HAP-1 (cell line): Measurements from ENCODE around the gene C11orf91.
"Not testable (repeated sequence)": the region's sequence is repeated elsewhere in the genome, so short reads cannot be mapped to it uniquely, and the experiment has no call there.

Experiments
- DNase-seq, 2 experiments: peaks; one replicate each; pipeline ENCODE4 v3.0.0-alpha.2; 2016 to 2020; ENCODE audit warnings: low spot score in 2 of 2
- H3K27me3 ChIP-seq: fragments of 250-450 bp; sonication (Bioruptor Pico); 2 replicates; pipeline ENCODE4 v1.5.1; 2020; ENCODE audit warnings: low read depth, mild to moderate bottlenecking, moderate library complexity
- H3K36me3 ChIP-seq: fragments of 250-450 bp; sonication (Bioruptor Pico); replicated peaks from 2 replicates; pipeline ENCODE4 v1.5.1; 2020; ENCODE audit warnings: mild to moderate bottlenecking
- H3K4me1 ChIP-seq: fragments of 250-450 bp; sonication (Bioruptor Pico); 2 replicates; pipeline ENCODE4 v1.5.1; 2020; ENCODE audit warnings: mild to moderate bottlenecking
- H3K4me3 ChIP-seq: fragments of 250-450 bp; sonication (Bioruptor Pico); 2 replicates; pipeline ENCODE4 v1.5.1; 2020; ENCODE audit warnings: mild to moderate bottlenecking, moderate library complexity
- H3K9me3 ChIP-seq: fragments of 250-450 bp; sonication (Bioruptor Pico); 2 replicates; pipeline ENCODE4 v1.5.1; 2020; ENCODE audit warnings: mild to moderate bottlenecking, moderate library complexity
- in situ Hi-C: fragments of 300-500 bp; cut with MboI; formaldehyde crosslinking; loops from 3 replicates; pipeline ENCODE4 v1.14.3; 2020; ENCODE audit warnings: low sequenced_read_pairs, inconsistent platforms, mixed read lengths

C11orf91 gene

GRCh38 chr11:33665350-33666106, 35.1 kb downstream of the C11orf91 start:
- Histone ChIP-seq H3K4me1 (peaks cover 36% of the 10 kb centered on the region), H3K27me3 (no peaks in the 10 kb centered on the region), H3K9me3 (no peaks in the 10 kb centered on the region; the same call in 1 of the 2 replicates), H3K4me3 (no peak overlapping the region), H3K36me3 (no peaks in the 10 kb centered on the region)
- no peak for DNase-seq
- in situ Hi-C loops = no loop called here

GRCh38 chr11:33664827-33665226, 35.8 kb downstream of the C11orf91 start:
- in situ Hi-C loops = no loop called here
- DNase-seq = no peak
- Histone ChIP-seq H3K4me3 (no peak overlapping the region), H3K4me1 (peaks cover 29% of the 10 kb centered on the region), H3K27me3 (no peaks in the 10 kb centered on the region), H3K36me3 (no peaks in the 10 kb centered on the region), H3K9me3 (no peaks in the 10 kb centered on the region; the same call in 1 of the 2 replicates)

GRCh38 chr11:33664166-33664565, 36.5 kb downstream of the C11orf91 start:
- Histone ChIP-seq H3K4me1 (peaks cover 22% of the 10 kb centered on the region), H3K4me3 (no peak overlapping the region), H3K27me3 (no peaks in the 10 kb centered on the region), H3K36me3 (no peaks in the 10 kb centered on the region), H3K9me3 (no peaks in the 10 kb centered on the region; the same call in 1 of the 2 replicates)
- DNase-seq = no peak
- in situ Hi-C loops = no loop called here

- no peak for DNase-seq
- in situ Hi-C loops = no loop called here
- no peak overlapping the region for H3K4me3 ChIP-seq
- H3K9me3 ChIP-seq = no peaks in the 10 kb centered on the region; the same call in 1 of the 2 replicates
- H3K4me1 ChIP-seq = peaks cover 14% of the 10 kb centered on the region
- H3K27me3 ChIP-seq = no peaks in the 10 kb centered on the region
- no peaks in the 10 kb centered on the region for H3K36me3 ChIP-seq
Measured at GRCh38 chr11:33663121-33663520, 37.5 kb downstream of the C11orf91 start.

- H3K27me3 ChIP-seq, H3K36me3 ChIP-seq, in situ Hi-C loops, H3K9me3 ChIP-seq, H3K4me3 ChIP-seq, H3K4me1 ChIP-seq, DNase-seq: not testable (repeated sequence)
Measured at GRCh38 chr11:33661526-33661925, 39.1 kb downstream of the C11orf91 start.

GRCh38 chr11:33660962-33661361, 39.7 kb downstream of the C11orf91 start:
- DNase-seq = no peak
- no peaks in the 10 kb centered on the region for H3K27me3 ChIP-seq
- no peaks in the 10 kb centered on the region; the same call in 1 of the 2 replicates for H3K9me3 ChIP-seq
- in situ Hi-C loops = no loop called here
- no peak overlapping the region for H3K4me3 ChIP-seq
- H3K4me1 ChIP-seq = peaks cover 7% of the 10 kb centered on the region
- no peaks in the 10 kb centered on the region for H3K36me3 ChIP-seq

GRCh38 chr11:33659370-33660139, 41.1 kb downstream of the C11orf91 start:
- Histone ChIP-seq H3K4me3 (no peak overlapping the region), H3K4me1 (peaks cover 7% of the 10 kb centered on the region), H3K9me3 (no peaks in the 10 kb centered on the region), H3K36me3 (no peaks in the 10 kb centered on the region), H3K27me3 (no peaks in the 10 kb centered on the region)
- in situ Hi-C loops = no loop called here
- DNase-seq = no peak

- in situ Hi-C loops = no loop called here
- no peak overlapping the region for H3K4me3 ChIP-seq
- H3K36me3 ChIP-seq = no peaks in the 10 kb centered on the region
- no peaks in the 10 kb centered on the region for H3K27me3 ChIP-seq
- peaks cover 7% of the 10 kb centered on the region for H3K4me1 ChIP-seq
- DNase-seq = peak in 1 of 2 experiments; percentile 47
- H3K9me3 ChIP-seq = no peaks in the 10 kb centered on the region
Measured at GRCh38 chr11:33658195-33658900, 42.3 kb downstream of the C11orf91 start.

- no peak for DNase-seq
- no peaks in the 10 kb centered on the region for H3K9me3 ChIP-seq
- H3K27me3 ChIP-seq = no peaks in the 10 kb centered on the region
- in situ Hi-C loops = no loop called here
- no peak overlapping the region for H3K4me3 ChIP-seq
- H3K36me3 ChIP-seq = no peaks in the 10 kb centered on the region
- peaks cover 7% of the 10 kb centered on the region for H3K4me1 ChIP-seq
Measured at GRCh38 chr11:33657757-33658156, 42.9 kb downstream of the C11orf91 start.

GRCh38 chr11:33656768-33657167, 43.9 kb downstream of the C11orf91 start:
- H3K4me1 ChIP-seq = no peaks in the 10 kb centered on the region
- H3K27me3 ChIP-seq = no peaks in the 10 kb centered on the region
- H3K9me3 ChIP-seq = no peaks in the 10 kb centered on the region
- no peak overlapping the region for H3K4me3 ChIP-seq
- DNase-seq = no peak
- in situ Hi-C loops = no loop called here
- H3K36me3 ChIP-seq = no peaks in the 10 kb centered on the region

GRCh38 chr11:33655842-33656600, 44.6 kb downstream of the C11orf91 start:
- no peaks in the 10 kb centered on the region for H3K9me3 ChIP-seq
- no peaks in the 10 kb centered on the region for H3K27me3 ChIP-seq
- no peaks in the 10 kb centered on the region for H3K4me1 ChIP-seq
- no peak for DNase-seq
- in situ Hi-C loops = no loop called here
- no peaks in the 10 kb centered on the region for H3K36me3 ChIP-seq
- H3K4me3 ChIP-seq = no peak overlapping the region

- H3K36me3 ChIP-seq = no peaks in the 10 kb centered on the region
- H3K27me3 ChIP-seq = no peaks in the 10 kb centered on the region
- DNase-seq = no peak
- H3K9me3 ChIP-seq = no peaks in the 10 kb centered on the region
- no peaks in the 10 kb centered on the region for H3K4me1 ChIP-seq
- in situ Hi-C loops = no loop called here
- no peak overlapping the region for H3K4me3 ChIP-seq
Measured at GRCh38 chr11:33654594-33654993, 46.0 kb downstream of the C11orf91 start.

GRCh38 chr11:33652930-33653329, 47.7 kb downstream of the C11orf91 start:
- Histone ChIP-seq H3K27me3 (no peaks in the 10 kb centered on the region), H3K4me3 (no peak overlapping the region), H3K36me3 (no peaks in the 10 kb centered on the region), H3K4me1 (no peaks in the 10 kb centered on the region), H3K9me3 (no peaks in the 10 kb centered on the region)
- in situ Hi-C loops = no loop called here
- no peak for DNase-seq
